ENCODE results near the gene MDM1.

- no peak for TF ChIP-seq CTCF (optimal IDR thresholded peaks at IDR 0.05 in 1 of 3, IDR thresholded peaks at IDR 0.05 in 1 of 3, conservative IDR thresholded peaks at IDR 0.05 in 1 of 3; ENCODE audit: extremely low read depth in 1 of 3, insufficient read depth in 2 of 3, low read length in 3 of 3)
- no peak for TF ChIP-seq EZH2 (IDR thresholded peaks at IDR 0.05; ENCODE audit: low read length)
Observed at GRCh38 chr12:68367116-68367515, 35.0 kb upstream of the MDM1 start.
